ENCODE data around the gene REP15. TPM values are rescaled to one million over a fixed set of nuclear protein-coding genes. Genes with fewer than 3 reads are reported as not detected.

REP15 gene
- total and polyA plus RNA-seq, 4 donors = 0.58 to 2.1 (median 1.0) TPM

GRCh38 chr12:27665704-27666103 is 30.5 kb upstream of the REP15 start:
- no peak for DNase-seq (ENCODE audit: low spot score)
- no peak overlapping the region for H3K4me3 ChIP-seq (ENCODE audit: low read depth in 1 of 3, low read length in 3 of 3)
- 65% methylated on average over 3 of the region's 3 CpGs for WGBS
- no peaks in the 10 kb centered on the region for H3K9me3 ChIP-seq (ENCODE audit: control insufficient read depth in 4 of 4, low read length in 3 of 4)
- H3K9ac ChIP-seq (ENCODE audit: low read depth in 1 of 2, low read length in 2 of 2) = no peak overlapping the region
- TF ChIP-seq SP1 (IDR thresholded peaks at IDR 0.05) (no peak), NR2F2 (IDR thresholded peaks at IDR 0.05) (no peak), HNF4G (IDR thresholded peaks at IDR 0.05) (no peak), CTCF (IDR thresholded peaks at IDR 0.05; ENCODE audit: low read depth, low read length, missing input control) (no peak), JUND (IDR thresholded peaks at IDR 0.05) (no peak), FOXA2 (IDR thresholded peaks at IDR 0.05) (no peak), YY1 (IDR thresholded peaks at IDR 0.05) (no peak), HNF4A (conservative IDR thresholded peaks at IDR 0.05) (no peak), TAF1 (conservative IDR thresholded peaks at IDR 0.05) (no peak), EGR1 (IDR thresholded peaks at IDR 0.05; ENCODE audit: low read depth in 2 of 2) (no peak), GABPA (IDR thresholded peaks at IDR 0.05 in 1 of 2, conservative IDR thresholded peaks at IDR 0.05 in 1 of 2) (no peak), ZBTB33 (IDR thresholded peaks at IDR 0.05) (no peak), REST (IDR thresholded peaks at IDR 0.05) (no peak), RXRA (IDR thresholded peaks at IDR 0.05) (no peak), RAD21 (IDR thresholded peaks at IDR 0.05) (no peak), FOXA1 (IDR thresholded peaks at IDR 0.05) (no peak), MAX (IDR thresholded peaks at IDR 0.05) (no peak), ATF3 (IDR thresholded peaks at IDR 0.05) (no peak)
- peaks cover 0 to 51% (median 24%) of the 10 kb centered on the region in 4 donors for H3K36me3 ChIP-seq (ENCODE audit: control insufficient read depth in 4 of 4, insufficient read depth in 3 of 4, low read depth in 1 of 4, low read length in 3 of 4)
- H3K4me1 ChIP-seq (ENCODE audit: control insufficient read depth in 4 of 4, insufficient read depth in 4 of 4, low read length in 3 of 4) = no peaks in the 10 kb centered on the region
- H3K27ac ChIP-seq (ENCODE audit: low read depth in 1 of 2, low read length in 2 of 2) = no peak overlapping the region
- no peaks in the 10 kb centered on the region for H3K27me3 ChIP-seq (ENCODE audit: control insufficient read depth in 4 of 4, insufficient read depth in 4 of 4, low read length in 3 of 4)

Data from liver (tissue), 9 donors.